Spleen (tissue), 11 donors: Measurements from ENCODE around the gene SUSD4. TPM values are rescaled to one million over a fixed set of nuclear protein-coding genes. Genes with fewer than 3 reads are reported as not detected.
A peak's percentile ranks its signal among the peaks of the same experiment; 100 is the strongest.

Source experiments
- DNase-seq: peaks from one replicate; pipeline ENCODE4 v3.0.0-alpha.2; 2020
- H3K27ac ChIP-seq, 8 donors: fragments of 200-600 bp; sonication (generic) in 7 of 8; 1 replicate in 4 of 8; 2 replicates in 4 of 8; pipeline versions ENCODE4 v1.5.0 to v1.8.0; 2016 to 2021; ENCODE audit warnings: inconsistent platforms in 4 of 8, mild to moderate bottlenecking in 4 of 8, moderate library complexity in 1 of 8
- H3K27me3 ChIP-seq, 7 donors: fragments of 200-600 bp; sonication (generic) in 6 of 7; replicated peaks in 1 of 7; 1 replicate in 4 of 7; 2 replicates in 3 of 7; pipeline versions ENCODE4 v1.5.0 to v1.8.0; 2016 to 2021; ENCODE audit warnings: inconsistent platforms in 3 of 7, mild to moderate bottlenecking in 1 of 7
- H3K36me3 ChIP-seq, 6 donors: fragments of 200-600 bp; sonication (generic) in 5 of 6; 1 replicate in 4 of 6; 2 replicates in 2 of 6; pipeline versions ENCODE4 v1.5.0 to v1.8.0; 2016 to 2021; ENCODE audit warnings: inconsistent platforms in 2 of 6
- H3K4me1 ChIP-seq, 6 donors: fragments of 200-600 bp; sonication (generic) in 5 of 6; 1 replicate in 3 of 6; 2 replicates in 3 of 6; pipeline versions ENCODE4 v1.5.0 to v1.8.0; 2016 to 2021; ENCODE audit warnings: inconsistent platforms in 3 of 6
- H3K4me3 ChIP-seq, 8 donors: fragments of 200-600 bp; sonication (generic) in 7 of 8; 1 replicate in 4 of 8; 2 replicates in 4 of 8; pipeline versions ENCODE4 v1.5.0 to v1.8.0; 2016 to 2021; ENCODE audit warnings: inconsistent platforms in 4 of 8, mild to moderate bottlenecking in 4 of 8, moderate library complexity in 2 of 8
- H3K9me3 ChIP-seq, 8 donors: fragments of 200-600 bp; sonication (generic) in 7 of 8; 1 replicate in 4 of 8; 2 replicates in 4 of 8; pipeline versions ENCODE4 v1.5.0 to v1.8.0; 2016 to 2021; ENCODE audit warnings: inconsistent platforms in 4 of 8
- CTCF ChIP-seq, 11 experiments: fragments of 200-600 bp in 7 of 11; fragments of 450-650 bp in 4 of 11; sonication (generic) in 4 of 11; IDR thresholded peaks in 8 of 11; conservative IDR thresholded peaks in 3 of 11; 1 replicate in 7 of 11; 2 replicates in 4 of 11; pipeline versions ENCODE4 v1.4.0 to v1.8.0; 2016 to 2021; ENCODE audit warnings: antibody characterized with exemption in 11 of 11, inconsistent platforms in 4 of 11, mild to moderate bottlenecking in 1 of 11
- POLR2A ChIP-seq, 3 donors: fragments of 450-650 bp; IDR thresholded peaks; one replicate each; pipeline ENCODE4 v1.5.1; 2017; ENCODE audit warnings: antibody characterized with exemption in 3 of 3, mild to moderate bottlenecking in 1 of 3
- POLR2AphosphoS5 ChIP-seq, 3 donors: sonication (generic); formaldehyde crosslinking; IDR thresholded peaks; one replicate each; pipeline ENCODE4 v1.5.1; 2017; ENCODE audit warnings: antibody characterized with exemption in 3 of 3
- WGBS, 5 donors: extraction: QIAGEN DNeasy Blood & Tissue Kit in 3 of 5; methylation state at CpG; one replicate each; pipeline versions ENCODE4 v1.1.5 to v1.1.7; 2013 to 2018; 5-methylcytosine and 5-hydroxymethylcytosine counted together
- intact Hi-C: fragments of 100-400 bp; cut with DNase I; formaldehyde crosslinking; loops from one replicate; pipeline ENCODE4 v1.15.0; 2023; ENCODE audit warnings: low total_unique reads
- polyA plus RNA-seq, 3 donors: library from polyadenylated mRNA; stranded (reverse); fragments of 200-250 nt; gene quantifications; one replicate each; pipeline ENCODE4 v1.2.1, GENCODE V29; 2013
- total RNA-seq, 7 donors: library from RNA; depleted of rRNA in 3 of 7; stranded (reverse); fragments of >200 nt in 3 of 7; fragmentation: NEBNext Ultra II Directional in 4 of 7; extraction: Animal tissue kit (Norgen Biotek cat#: 25700) in 4 of 7; gene quantifications; one replicate each; pipeline versions ENCODE4 v1.1.0 to v1.2.1, GENCODE V29; 2016 to 2021
- donor health status: healthy with polysubstance abuse.
- donor health status: DM: no; HTN: no; CAD: no; lungs with moderate emphysema.
- donor health status: DM: no; HTN: no; CAD: no.
- donor health status: Bipolar disorder and iron deficiency.
- donor health status: healthy.
- donor health status: DM: no; HTN: no; CAD: no.
- donor health status: DM: yes; HTN: yes; CAD: no.

SUSD4 gene
- total and polyA plus RNA-seq, 10 donors: 0.35 to 2.1 (median 0.69) TPM

GRCh38 chr1:223235091-223235490 lies 128.9 kb downstream of the SUSD4 start:
- WGBS, 5 donors: 65 to 81% (median 76%) methylated on average over 3 of the region's 3 CpGs
- Histone ChIP-seq H3K4me1 (no peaks in the 10 kb centered on the region), H3K4me3 (no peak overlapping the region), H3K36me3 (no peaks in the 10 kb centered on the region), H3K27me3 (no peaks in the 10 kb centered on the region), H3K9me3 (peaks cover 0 to 26% (median 13%) of the 10 kb centered on the region in 8 donors), H3K27ac (no peak overlapping the region)
- no peak for TF ChIP-seq CTCF (IDR thresholded peaks at IDR 0.05 in 8 of 11, conservative IDR thresholded peaks at IDR 0.05 in 3 of 11)
- intact Hi-C loops: no loop called here
- no peak for DNase-seq

- H3K36me3 ChIP-seq: no peaks in the 10 kb centered on the region
- H3K4me3 ChIP-seq: no peak overlapping the region
- peaks cover 0 to 26% (median 13%) of the 10 kb centered on the region in 8 donors for H3K9me3 ChIP-seq
- intact Hi-C loops: no loop called here
- no peak overlapping the region for H3K27ac ChIP-seq
- no peaks in the 10 kb centered on the region for H3K4me1 ChIP-seq
- TF ChIP-seq POLR2AphosphoS5 (IDR thresholded peaks at IDR 0.05): no peak
- TF ChIP-seq CTCF (IDR thresholded peaks at IDR 0.05 in 8 of 11, conservative IDR thresholded peaks at IDR 0.05 in 3 of 11): no peak
- TF ChIP-seq POLR2A (IDR thresholded peaks at IDR 0.05): no peak
- H3K27me3 ChIP-seq: no peaks in the 10 kb centered on the region
- WGBS, 5 donors: 68 to 81% (median 76%) methylated on average over 5 of the region's 5 CpGs
- DNase-seq: no peak
These were observed 129.4 kb downstream of the SUSD4 start for GRCh38 chr1:223234534-223234933.

- Histone ChIP-seq H3K27ac (no peak overlapping the region), H3K4me3 (no peak overlapping the region), H3K4me1 (no peaks in the 10 kb centered on the region), H3K9me3 (peaks cover 0 to 26% (median 13%) of the 10 kb centered on the region in 8 donors), H3K27me3 (no peaks in the 10 kb centered on the region), H3K36me3 (no peaks in the 10 kb centered on the region)
- TF ChIP-seq POLR2AphosphoS5 (IDR thresholded peaks at IDR 0.05): no peak
- TF ChIP-seq POLR2A (IDR thresholded peaks at IDR 0.05): no peak
- no peak for TF ChIP-seq CTCF (IDR thresholded peaks at IDR 0.05 in 8 of 11, conservative IDR thresholded peaks at IDR 0.05 in 3 of 11)
- DNase-seq: peak; percentile 13
- WGBS, 5 donors: 72 to 81% (median 78%) methylated on average over 1 of the region's 1 CpG
- intact Hi-C loops: no loop called here
These were observed 129.8 kb downstream of the SUSD4 start for GRCh38 chr1:223234170-223234514.

GRCh38 chr1:223233410-223234169 lies 130.4 kb downstream of the SUSD4 start:
- Histone ChIP-seq H3K4me1 (no peaks in the 10 kb centered on the region), H3K9me3 (peaks cover 0 to 26% (median 13%) of the 10 kb centered on the region in 8 donors), H3K27ac (no peak overlapping the region), H3K4me3 (no peak overlapping the region), H3K27me3 (no peaks in the 10 kb centered on the region), H3K36me3 (no peaks in the 10 kb centered on the region)
- intact Hi-C loops: no loop called here
- TF ChIP-seq CTCF (IDR thresholded peaks at IDR 0.05 in 8 of 11, conservative IDR thresholded peaks at IDR 0.05 in 3 of 11) (no peak), POLR2A (IDR thresholded peaks at IDR 0.05) (no peak), POLR2AphosphoS5 (IDR thresholded peaks at IDR 0.05) (no peak)
- WGBS, 5 donors: 60 to 69% (median 63%) methylated on average over 11 of the region's 11 CpGs
- peak; percentile 9 for DNase-seq
